Kidney tubule cell (primary cell): ENCODE data around the gene NNT.
"Not testable (repeated sequence)": the region's sequence is repeated elsewhere in the genome, so short reads cannot be mapped to it uniquely, and the experiment has no call there.

Source experiments
- DNase-seq: peaks from one replicate; pipeline ENCODE4 v3.0.0-alpha.2; 2018; ENCODE audit warnings: low spot score

NNT gene

GRCh38 chr5:43631182-43631910, 28.4 kb downstream of the NNT start:
- DNase-seq: peak; percentile 82

- no peak for DNase-seq
Observed at GRCh38 chr5:43634621-43635020, 31.6 kb downstream of the NNT start.

- DNase-seq: peak; percentile 71
Observed at GRCh38 chr5:43635374-43635773, 32.4 kb downstream of the NNT start.

GRCh38 chr5:43636076-43636475, 33.1 kb downstream of the NNT start:
- DNase-seq: no peak

- no peak for DNase-seq
Observed at GRCh38 chr5:43637416-43637815, 34.4 kb downstream of the NNT start.

- DNase-seq: peak; percentile 9
Observed at GRCh38 chr5:43638107-43638506, 35.1 kb downstream of the NNT start.

- peak; percentile 21 for DNase-seq
Observed at GRCh38 chr5:43638546-43638945, 35.6 kb downstream of the NNT start.

GRCh38 chr5:43639566-43639965, 36.6 kb downstream of the NNT start:
- no peak for DNase-seq

GRCh38 chr5:43642428-43642827, 39.4 kb downstream of the NNT start:
- no peak for DNase-seq

- no peak for DNase-seq
Observed at GRCh38 chr5:43643327-43643726, 40.3 kb downstream of the NNT start.

- no peak for DNase-seq
Observed at GRCh38 chr5:43643750-43644149, 40.8 kb downstream of the NNT start.

GRCh38 chr5:43646992-43647391, 44.0 kb downstream of the NNT start:
- no peak for DNase-seq

GRCh38 chr5:43647789-43648188, 44.8 kb downstream of the NNT start:
- no peak for DNase-seq

GRCh38 chr5:43648499-43649124, 45.6 kb downstream of the NNT start:
- DNase-seq: no peak

- DNase-seq: peak; percentile 15
Observed at GRCh38 chr5:43649256-43649655, 46.3 kb downstream of the NNT start.

GRCh38 chr5:43652537-43653302, 49.7 kb downstream of the NNT start:
- DNase-seq: no peak

GRCh38 chr5:43658509-43658908, 55.5 kb downstream of the NNT start:
- peak; percentile 78 for DNase-seq

GRCh38 chr5:43659075-43659474, 56.1 kb downstream of the NNT start:
- no peak for DNase-seq

GRCh38 chr5:43661102-43661501, 58.1 kb downstream of the NNT start:
- DNase-seq: peak; percentile 26

GRCh38 chr5:43663916-43664315, 60.9 kb downstream of the NNT start:
- DNase-seq: no peak

- DNase-seq: no peak
Observed at GRCh38 chr5:43664501-43665040, 61.6 kb downstream of the NNT start.

- DNase-seq: not testable (repeated sequence)
Observed at GRCh38 chr5:43665749-43666148, 62.8 kb downstream of the NNT start.

- DNase-seq: not testable (repeated sequence)
Observed at GRCh38 chr5:43666728-43667127, 63.7 kb downstream of the NNT start.
